Measurements from ENCODE around the gene LRTM2. TPM values are rescaled to one million over a fixed set of nuclear protein-coding genes. Genes with fewer than 3 reads are reported as not detected.

The LRTM2 gene
- total and polyA plus RNA-seq, 4 donors: not detected

DNA sequence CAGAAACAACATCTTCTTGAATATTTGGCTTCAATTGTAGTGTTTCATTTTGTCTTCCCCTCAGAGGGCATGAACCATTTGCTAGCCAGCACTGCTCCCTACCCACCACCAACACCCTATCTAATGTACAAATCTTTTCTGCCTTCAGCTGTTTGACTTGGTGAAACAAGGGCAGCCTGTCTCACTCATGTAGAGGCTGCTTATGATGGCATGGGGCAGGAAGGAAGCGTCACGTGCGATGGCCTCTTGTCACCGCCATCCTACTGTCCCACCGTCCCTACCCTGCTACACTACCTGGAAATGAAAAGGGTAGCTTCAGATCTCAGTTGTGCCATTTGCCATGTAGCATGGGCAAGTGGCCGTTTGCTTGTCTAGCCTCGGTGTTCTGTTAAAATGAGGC is 29.9 kb upstream of the LRTM2 start:
- no peak for DNase-seq (ENCODE audit: low spot score)
- Histone ChIP-seq H3K9me3 (ENCODE audit: control insufficient read depth in 4 of 4, low read length in 3 of 4) (no peaks in the 10 kb centered on the region), H3K27me3 (ENCODE audit: control insufficient read depth in 4 of 4, insufficient read depth in 4 of 4, low read length in 3 of 4) (no peaks in the 10 kb centered on the region), H3K4me3 (ENCODE audit: low read depth in 1 of 3, low read length in 3 of 3) (no peak overlapping the region), H3K27ac (ENCODE audit: low read depth in 1 of 2, low read length in 2 of 2) (peak overlapping the region in 1 of 2 donors; percentile 38), H3K4me1 (ENCODE audit: control insufficient read depth in 4 of 4, insufficient read depth in 4 of 4, low read length in 3 of 4) (peaks cover 0 to 14% (median 6%) of the 10 kb centered on the region in 4 donors), H3K9ac (ENCODE audit: low read depth in 1 of 2, low read length in 2 of 2) (no peak overlapping the region), H3K36me3 (ENCODE audit: control insufficient read depth in 4 of 4, insufficient read depth in 3 of 4, low read depth in 1 of 4, low read length in 3 of 4) (peaks cover 2 to 13% (median 11%) of the 10 kb centered on the region in 4 donors)
- WGBS: 74% methylated on average over 7 of the region's 7 CpGs
- TF ChIP-seq NR2F2 (IDR thresholded peaks at IDR 0.05) (no peak), EGR1 (IDR thresholded peaks at IDR 0.05; ENCODE audit: low read depth in 2 of 2) (no peak), TAF1 (conservative IDR thresholded peaks at IDR 0.05) (no peak), FOXA1 (IDR thresholded peaks at IDR 0.05) (no peak), RXRA (IDR thresholded peaks at IDR 0.05) (no peak), HNF4G (IDR thresholded peaks at IDR 0.05) (no peak), REST (IDR thresholded peaks at IDR 0.05) (no peak), JUND (IDR thresholded peaks at IDR 0.05) (no peak), SP1 (IDR thresholded peaks at IDR 0.05) (no peak), FOXA2 (IDR thresholded peaks at IDR 0.05) (no peak)
- TF ChIP-seq, protein P1, sequence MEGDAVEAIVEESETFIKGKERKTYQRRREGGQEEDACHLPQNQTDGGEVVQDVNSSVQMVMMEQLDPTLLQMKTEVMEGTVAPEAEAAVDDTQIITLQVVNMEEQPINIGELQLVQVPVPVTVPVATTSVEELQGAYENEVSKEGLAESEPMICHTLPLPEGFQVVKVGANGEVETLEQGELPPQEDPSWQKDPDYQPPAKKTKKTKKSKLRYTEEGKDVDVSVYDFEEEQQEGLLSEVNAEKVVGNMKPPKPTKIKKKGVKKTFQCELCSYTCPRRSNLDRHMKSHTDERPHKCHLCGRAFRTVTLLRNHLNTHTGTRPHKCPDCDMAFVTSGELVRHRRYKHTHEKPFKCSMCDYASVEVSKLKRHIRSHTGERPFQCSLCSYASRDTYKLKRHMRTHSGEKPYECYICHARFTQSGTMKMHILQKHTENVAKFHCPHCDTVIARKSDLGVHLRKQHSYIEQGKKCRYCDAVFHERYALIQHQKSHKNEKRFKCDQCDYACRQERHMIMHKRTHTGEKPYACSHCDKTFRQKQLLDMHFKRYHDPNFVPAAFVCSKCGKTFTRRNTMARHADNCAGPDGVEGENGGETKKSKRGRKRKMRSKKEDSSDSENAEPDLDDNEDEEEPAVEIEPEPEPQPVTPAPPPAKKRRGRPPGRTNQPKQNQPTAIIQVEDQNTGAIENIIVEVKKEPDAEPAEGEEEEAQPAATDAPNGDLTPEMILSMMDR (IDR thresholded peaks at IDR 0.05; ENCODE audit: low read depth, low read length, missing input control): no peak
- TF ChIP-seq, protein P2, sequence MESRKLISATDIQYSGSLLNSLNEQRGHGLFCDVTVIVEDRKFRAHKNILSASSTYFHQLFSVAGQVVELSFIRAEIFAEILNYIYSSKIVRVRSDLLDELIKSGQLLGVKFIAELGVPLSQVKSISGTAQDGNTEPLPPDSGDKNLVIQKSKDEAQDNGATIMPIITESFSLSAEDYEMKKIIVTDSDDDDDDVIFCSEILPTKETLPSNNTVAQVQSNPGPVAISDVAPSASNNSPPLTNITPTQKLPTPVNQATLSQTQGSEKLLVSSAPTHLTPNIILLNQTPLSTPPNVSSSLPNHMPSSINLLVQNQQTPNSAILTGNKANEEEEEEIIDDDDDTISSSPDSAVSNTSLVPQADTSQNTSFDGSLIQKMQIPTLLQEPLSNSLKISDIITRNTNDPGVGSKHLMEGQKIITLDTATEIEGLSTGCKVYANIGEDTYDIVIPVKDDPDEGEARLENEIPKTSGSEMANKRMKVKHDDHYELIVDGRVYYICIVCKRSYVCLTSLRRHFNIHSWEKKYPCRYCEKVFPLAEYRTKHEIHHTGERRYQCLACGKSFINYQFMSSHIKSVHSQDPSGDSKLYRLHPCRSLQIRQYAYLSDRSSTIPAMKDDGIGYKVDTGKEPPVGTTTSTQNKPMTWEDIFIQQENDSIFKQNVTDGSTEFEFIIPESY (IDR thresholded peaks at IDR 0.05): no peak
- TF ChIP-seq, protein P3, sequence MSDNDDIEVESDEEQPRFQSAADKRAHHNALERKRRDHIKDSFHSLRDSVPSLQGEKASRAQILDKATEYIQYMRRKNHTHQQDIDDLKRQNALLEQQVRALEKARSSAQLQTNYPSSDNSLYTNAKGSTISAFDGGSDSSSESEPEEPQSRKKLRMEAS (IDR thresholded peaks at IDR 0.05): no peak

DNA sequence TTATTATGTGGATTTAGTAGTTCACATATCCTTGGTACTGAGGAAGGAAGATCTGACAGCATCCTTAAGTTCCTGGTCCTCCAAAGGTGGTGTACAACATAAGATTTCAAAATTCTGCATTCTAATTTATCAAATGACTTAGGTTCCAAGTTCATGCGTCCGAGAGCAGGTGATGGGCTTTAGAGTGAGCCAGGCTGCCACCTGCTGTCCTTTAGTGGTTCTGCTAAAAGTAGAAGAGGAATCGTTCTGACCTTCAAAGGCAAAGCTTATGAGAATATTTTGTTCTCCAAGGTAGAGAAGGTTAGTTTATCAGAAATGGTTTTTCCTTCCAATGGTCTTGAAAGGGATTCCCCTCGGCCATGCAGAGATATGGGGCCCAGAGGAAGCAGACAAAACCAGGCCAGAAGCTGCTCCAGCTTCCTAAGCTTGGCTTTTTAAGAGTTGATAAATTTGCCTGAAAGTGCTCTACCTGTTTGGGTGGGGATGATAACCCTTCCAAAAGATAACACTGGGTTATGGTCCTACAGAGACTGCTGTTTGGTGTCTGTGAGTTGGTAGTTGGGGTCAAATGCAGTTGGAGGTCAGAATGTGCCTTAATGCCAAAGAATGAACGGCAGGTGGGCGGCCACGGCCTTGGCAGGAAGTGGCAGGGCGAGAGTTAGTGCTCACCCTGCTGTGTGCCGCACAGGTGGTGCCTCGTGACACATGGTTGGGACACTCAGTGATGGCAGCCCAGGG is 29.1 kb upstream of the LRTM2 start:
- Histone ChIP-seq H3K27ac (ENCODE audit: low read depth in 1 of 2, low read length in 2 of 2) (no peak overlapping the region), H3K9ac (ENCODE audit: low read depth in 1 of 2, low read length in 2 of 2) (no peak overlapping the region), H3K36me3 (ENCODE audit: control insufficient read depth in 4 of 4, insufficient read depth in 3 of 4, low read depth in 1 of 4, low read length in 3 of 4) (peaks cover 2 to 9% (median 4%) of the 10 kb centered on the region in 4 donors), H3K4me1 (ENCODE audit: control insufficient read depth in 4 of 4, insufficient read depth in 4 of 4, low read length in 3 of 4) (peaks cover 0 to 21% (median 10%) of the 10 kb centered on the region in 4 donors), H3K27me3 (ENCODE audit: control insufficient read depth in 4 of 4, insufficient read depth in 4 of 4, low read length in 3 of 4) (no peaks in the 10 kb centered on the region), H3K9me3 (ENCODE audit: control insufficient read depth in 4 of 4, low read length in 3 of 4) (no peaks in the 10 kb centered on the region), H3K4me3 (ENCODE audit: low read depth in 1 of 3, low read length in 3 of 3) (no peak overlapping the region)
- WGBS: 38% methylated on average over 10 of the region's 10 CpGs
- DNase-seq (ENCODE audit: low spot score): peak; percentile 69
- TF ChIP-seq FOXA1 (IDR thresholded peaks at IDR 0.05): no peak
- no peak for TF ChIP-seq YY1 (IDR thresholded peaks at IDR 0.05)
- TF ChIP-seq GABPA (IDR thresholded peaks at IDR 0.05 in 1 of 2, conservative IDR thresholded peaks at IDR 0.05 in 1 of 2): no peak
- TF ChIP-seq, protein P3 (IDR thresholded peaks at IDR 0.05): no peak
- TF ChIP-seq TAF1 (conservative IDR thresholded peaks at IDR 0.05): no peak
- TF ChIP-seq, protein P2 (IDR thresholded peaks at IDR 0.05): no peak
- no peak for TF ChIP-seq REST (IDR thresholded peaks at IDR 0.05)
- no peak for TF ChIP-seq SP1 (IDR thresholded peaks at IDR 0.05)
- TF ChIP-seq, protein P4, sequence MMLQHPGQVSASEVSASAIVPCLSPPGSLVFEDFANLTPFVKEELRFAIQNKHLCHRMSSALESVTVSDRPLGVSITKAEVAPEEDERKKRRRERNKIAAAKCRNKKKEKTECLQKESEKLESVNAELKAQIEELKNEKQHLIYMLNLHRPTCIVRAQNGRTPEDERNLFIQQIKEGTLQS (IDR thresholded peaks at IDR 0.05): no peak
- TF ChIP-seq EGR1 (IDR thresholded peaks at IDR 0.05; ENCODE audit: low read depth in 2 of 2): no peak
- peak; percentile 12 to 27 for TF ChIP-seq RXRA (IDR thresholded peaks at IDR 0.05)
- TF ChIP-seq NR2F2 (IDR thresholded peaks at IDR 0.05): no peak

All from liver (tissue), 9 donors.